HepG2 (cell line): Measurements from ENCODE around the gene TNNI3. TPM values are rescaled to one million over a fixed set of nuclear protein-coding genes. Genes with fewer than 3 reads are reported as not detected.

ENCODE experiments used
- ATAC-seq: fragments of 200-7000 bp; cut with Tn5 transposase; 3 replicates; pipeline ENCODE4 v1.9.1; 2020; ENCODE audit warnings: mild to moderate bottlenecking, moderate library complexity
- BruUV-seq: library from RNA; stranded (reverse); fragments of 400-500 nt; replicated peaks from 2 replicates; lab custom pipeline; 2021; lab: Mats Ljungman, UMichigan
- CTCF ChIA-PET: fragments of 300-600 bp; formaldehyde crosslinking; extraction: SDS; loops from one replicate; lab custom pipeline; 2021; ENCODE audit warnings: low total read pairs, inconsistent platforms, low intra/inter-chr PET ratio; lab: Yijun Ruan, JAX
- POLR2A ChIA-PET: fragments of 350-600 bp; sonication (Branson Sonifier 250); formaldehyde crosslinking; loops from one replicate; lab custom pipeline; 2020; ENCODE audit warnings: antibody characterized with exemption, inconsistent platforms; lab: Yijun Ruan, JAX
- DNase-seq: peaks from one replicate; pipeline ENCODE4 v3.0.0-alpha.2; 2015; ENCODE audit warnings: low spot score
- FAIRE-seq: peaks from 3 replicates; lab custom pipeline; 2011; peaks lifted over from hg19 to GRCh38; lab: Jason Lieb, UNC
- H2AFZ ChIP-seq: one replicate; pipeline ENCODE4 v1.6.1; 2011; ENCODE audit warnings: low read length, inconsistent platforms
- H3K27ac ChIP-seq: fragments of 300-600 bp; 3 replicates; pipeline ENCODE4 v1.8.0; 2011; ENCODE audit warnings: mixed run types, mild to moderate bottlenecking, mixed read lengths, low read length, inconsistent platforms; ENCODE audit not compliant: insufficient read depth; ENCODE audit errors: extremely low read length
- H3K27me3 ChIP-seq, 2 experiments: fragments of 200-600 bp in 1 of 2; 2 replicates in 1 of 2; 3 replicates in 1 of 2; pipeline versions ENCODE4 v1.6.0 to v1.8.0; 2011; ENCODE audit warnings: low read length in 2 of 2, mild to moderate bottlenecking in 2 of 2, moderate library complexity in 2 of 2, inconsistent platforms in 1 of 2; ENCODE audit not compliant: insufficient read depth in 2 of 2, control insufficient read depth in 1 of 2
- H3K36me3 ChIP-seq, 2 experiments: fragments of 200-600 bp in 1 of 2; replicated peaks in 1 of 2; 2 replicates in 1 of 2; 3 replicates in 1 of 2; pipeline versions ENCODE4 v1.5.1 to v1.8.0; 2011; ENCODE audit warnings: low read length in 2 of 2, inconsistent platforms in 1 of 2; ENCODE audit not compliant: insufficient read depth in 2 of 2, control insufficient read depth in 1 of 2
- H3K4me1 ChIP-seq: 2 replicates; pipeline ENCODE4 v1.5.1; 2012; ENCODE audit warnings: low read length, inconsistent platforms; ENCODE audit not compliant: insufficient read depth
- H3K4me2 ChIP-seq: 2 replicates; pipeline ENCODE4 v1.6.0; 2011; ENCODE audit warnings: low read depth, low read length, inconsistent platforms
- H3K4me3 ChIP-seq, 3 experiments: fragments of 200-600 bp in 1 of 3; sonication (generic), shearing (Covaris generic) in 1 of 3; replicated peaks in 1 of 3; 2 replicates each; pipeline ENCODE4 v1.5.1; 2011 to 2016; ENCODE audit warnings: low read length in 3 of 3, inconsistent platforms in 2 of 3, low read depth in 2 of 3, mild to moderate bottlenecking in 2 of 3, control low read depth in 1 of 3, mixed read lengths in 1 of 3; ENCODE audit not compliant: insufficient read depth in 1 of 3
- H3K79me2 ChIP-seq: one replicate; pipeline ENCODE4 v1.6.1; 2011; ENCODE audit warnings: low read length, inconsistent platforms; ENCODE audit not compliant: insufficient read depth
- H3K9ac ChIP-seq: 2 replicates; pipeline ENCODE4 v1.6.0; 2011; ENCODE audit warnings: mild to moderate bottlenecking, low read depth, low read length, inconsistent platforms; ENCODE audit not compliant: insufficient read depth
- H3K9me3 ChIP-seq: 2 replicates; pipeline ENCODE4 v1.5.1; 2012; ENCODE audit warnings: mild to moderate bottlenecking, low read length
- H4K20me1 ChIP-seq: 2 replicates; pipeline ENCODE4 v1.6.0; 2011; ENCODE audit warnings: inconsistent platforms, mild to moderate bottlenecking, low read length, moderate library complexity; ENCODE audit not compliant: insufficient read depth
- CSRNP2 ChIP-seq: sonication (generic); formaldehyde crosslinking; conservative IDR thresholded peaks from 2 replicates; pipeline ENCODE4 v1.8.0; 2022; ENCODE audit warnings: low read depth, missing genetic modification reagents
- GATAD2A ChIP-seq: IDR thresholded peaks from 2 replicates; pipeline ENCODE4 v1.6.1; 2016
- MAFF ChIP-seq: IDR thresholded peaks from 2 replicates; pipeline ENCODE4 v1.6.1; 2011; ENCODE audit warnings: low read depth, low read length, improper control_type of control experiment
- MTERF4 ChIP-seq: sonication (generic); formaldehyde crosslinking; IDR thresholded peaks from 2 replicates; pipeline ENCODE4 v1.8.0; 2023; ENCODE audit warnings: mild to moderate bottlenecking, missing genetic modification reagents
- ZNF746 ChIP-seq: sonication (generic); formaldehyde crosslinking; IDR thresholded peaks from 2 replicates; pipeline ENCODE4 v1.8.0; 2022; ENCODE audit warnings: mild to moderate bottlenecking, missing genetic modification reagents
- ZNF768 ChIP-seq: sonication (generic); formaldehyde crosslinking; IDR thresholded peaks from 2 replicates; pipeline ENCODE4 v1.4.0; 2020; ENCODE audit warnings: missing genetic modification reagents
- ZNF781 ChIP-seq: sonication (generic); formaldehyde crosslinking; IDR thresholded peaks from 2 replicates; pipeline ENCODE4 v1.5.1; 2020; ENCODE audit warnings: borderline replicate concordance, mild to moderate bottlenecking, missing genetic modification reagents; ENCODE audit errors: not compliant biosample characterization
- WGBS: methylation state at CpG from one replicate; pipeline ENCODE4 v1.1.6; 2017; ENCODE audit warnings: low lambda C conversion rate; 5-methylcytosine and 5-hydroxymethylcytosine counted together
- in situ Hi-C: cut with HindIII; loops from 2 replicates; pipeline ENCODE4 v1.10.0; 2017; ENCODE audit warnings: low pct_unique_long_range_greater_than_20kb; ENCODE audit not compliant: extremely low pct_ligation_motif_present
- intact Hi-C: fragments of 100-400 bp; cut with micrococcal nuclease; formaldehyde crosslinking; loops from one replicate; pipeline ENCODE4 v1.10.0; 2022; ENCODE audit not compliant: unreplicated experiment
- polyA plus RNA-seq, 8 experiments: library from polyadenylated mRNA; depleted of rRNA in 3 of 8; stranded (reverse) in 7 of 8; unstranded in 1 of 8; fragments of >200 nt; fragmentation: Illumina TruSeq in 4 of 8; extraction: Trizol in 4 of 8; gene quantifications; 2 replicates each; pipeline versions ENCODE4 v1.2.1 to v1.2.3, GENCODE V29; 2011 to 2016; ENCODE audit warnings: low read depth in 4 of 8, missing spikeins in 1 of 8, mixed read lengths in 1 of 8; ENCODE audit not compliant: insufficient read depth in 1 of 8
- total RNA-seq, 5 experiments: library from RNA; depleted of rRNA; stranded (reverse); fragments of >200 nt; fragmentation: Illumina TruSeq; extraction: Trizol; gene quantifications; 2 replicates each; pipeline ENCODE4 v1.2.3, GENCODE V29; 2016; ENCODE audit warnings: low read depth in 1 of 5
- TF ChIP-seq, protein P1 (sequence below): sonication (generic); formaldehyde crosslinking; IDR thresholded peaks from 2 replicates; pipeline ENCODE4 v1.8.1; 2023; ENCODE audit warnings: mild to moderate bottlenecking, missing genetic modification reagents
- TF ChIP-seq, protein P2 (sequence below): sonication (generic); formaldehyde crosslinking; IDR thresholded peaks from 2 replicates; pipeline ENCODE4 v1.5.0; 2020; ENCODE audit warnings: missing genetic modification reagents, mild to moderate bottlenecking, borderline replicate concordance

TNNI3 gene
- total and polyA plus RNA-seq, 2 of the 13 experiments (the other 11 are each of a cell fraction or from before 2014, with no cell fraction given) = 3.5 to 3.7 TPM

DNA sequence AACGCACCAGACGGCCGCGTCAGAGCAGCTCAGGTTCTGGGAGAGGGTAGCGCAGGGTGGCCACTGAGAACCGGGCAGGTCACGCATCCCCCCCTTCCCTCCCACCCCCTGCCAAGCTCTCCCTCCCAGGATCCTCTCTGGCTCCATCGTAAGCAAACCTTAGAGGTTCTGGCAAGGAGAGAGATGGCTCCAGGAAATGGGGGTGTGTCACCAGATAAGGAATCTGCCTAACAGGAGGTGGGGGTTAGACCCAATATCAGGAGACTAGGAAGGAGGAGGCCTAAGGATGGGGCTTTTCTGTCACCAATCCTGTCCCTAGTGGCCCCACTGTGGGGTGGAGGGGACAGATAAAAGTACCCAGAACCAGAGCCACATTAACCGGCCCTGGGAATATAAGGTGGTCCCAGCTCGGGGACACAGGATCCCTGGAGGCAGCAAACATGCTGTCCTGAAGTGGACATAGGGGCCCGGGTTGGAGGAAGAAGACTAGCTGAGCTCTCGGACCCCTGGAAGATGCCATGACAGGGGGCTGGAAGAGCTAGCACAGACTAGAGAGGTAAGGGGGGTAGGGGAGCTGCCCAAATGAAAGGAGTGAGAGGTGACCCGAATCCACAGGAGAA, 42.0 kb downstream of the TNNI3 start:
- 78% methylated on average over 10 of the region's 13 CpGs for WGBS
- H3K4me3 ChIP-seq = peak overlapping the region; percentile 82 to 99 (median 86); a peak in 4 of 6 replicates
- peaks cover 32% of the 10 kb centered on the region for H3K79me2 ChIP-seq
- H3K27me3 ChIP-seq = no peaks in the 10 kb centered on the region
- FAIRE-seq = no peak
- H3K4me1 ChIP-seq = peaks cover 38% of the 10 kb centered on the region
- H4K20me1 ChIP-seq = peaks cover 14% of the 10 kb centered on the region
- peak overlapping the region; percentile 98 for H3K4me2 ChIP-seq
- ATAC-seq = no peak
- no peaks in the 10 kb centered on the region for H3K9me3 ChIP-seq
- peaks cover 3 to 7% of the 10 kb centered on the region in 2 experiments; a peak in 2 of 5 replicates for H3K36me3 ChIP-seq
- intact Hi-C loops (no loop called here), in situ Hi-C loops (no loop called here)
- no peak overlapping the region for H2AFZ ChIP-seq
- POLR2A ChIA-PET = no interaction called here
- DNase-seq = no peak
- CTCF ChIA-PET = no interaction called here
- H3K27ac ChIP-seq = no peak overlapping the region
- H3K9ac ChIP-seq = peak overlapping the region; percentile 85; the same call in 1 of the 2 replicates
- TF ChIP-seq ZNF746 (CRISPR knock-in tag) = no peak
- TF ChIP-seq, protein P1, sequence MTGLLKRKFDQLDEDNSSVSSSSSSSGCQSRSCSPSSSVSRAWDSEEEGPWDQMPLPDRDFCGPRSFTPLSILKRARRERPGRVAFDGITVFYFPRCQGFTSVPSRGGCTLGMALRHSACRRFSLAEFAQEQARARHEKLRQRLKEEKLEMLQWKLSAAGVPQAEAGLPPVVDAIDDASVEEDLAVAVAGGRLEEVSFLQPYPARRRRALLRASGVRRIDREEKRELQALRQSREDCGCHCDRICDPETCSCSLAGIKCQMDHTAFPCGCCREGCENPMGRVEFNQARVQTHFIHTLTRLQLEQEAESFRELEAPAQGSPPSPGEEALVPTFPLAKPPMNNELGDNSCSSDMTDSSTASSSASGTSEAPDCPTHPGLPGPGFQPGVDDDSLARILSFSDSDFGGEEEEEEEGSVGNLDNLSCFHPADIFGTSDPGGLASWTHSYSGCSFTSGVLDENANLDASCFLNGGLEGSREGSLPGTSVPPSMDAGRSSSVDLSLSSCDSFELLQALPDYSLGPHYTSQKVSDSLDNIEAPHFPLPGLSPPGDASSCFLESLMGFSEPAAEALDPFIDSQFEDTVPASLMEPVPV (CRISPR knock-in tag) = no peak
- TF ChIP-seq MTERF4 (CRISPR knock-in tag) = no peak
- TF ChIP-seq ZNF768 (CRISPR knock-in tag) = no peak
- TF ChIP-seq, protein P2, sequence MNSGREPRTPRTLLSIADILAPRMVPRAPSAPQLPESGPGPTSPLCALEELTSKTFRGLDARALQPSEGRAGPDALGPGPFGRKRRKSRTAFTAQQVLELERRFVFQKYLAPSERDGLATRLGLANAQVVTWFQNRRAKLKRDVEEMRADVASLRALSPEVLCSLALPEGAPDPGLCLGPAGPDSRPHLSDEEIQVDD (CRISPR knock-in tag) = no peak
- no peak for TF ChIP-seq MAFF
- no peak for TF ChIP-seq CSRNP2
- no peak for TF ChIP-seq GATAD2A (CRISPR knock-in tag)
- no peak for TF ChIP-seq ZNF781
- BruUV-seq = no TSS peak
